Loucy (cell line): ENCODE data around the gene CLSTN1.

ENCODE experiments used
- CTCF ChIP-seq: fragments of 200-600 bp; sonication (generic); conservative IDR thresholded peaks from 2 replicates; pipeline ENCODE4 v1.5.1; 2014; ENCODE audit warnings: mild to moderate bottlenecking, antibody characterized with exemption, low read length
- EZH2phosphoT487 ChIP-seq: fragments of 200-600 bp; IDR thresholded peaks from 2 replicates; pipeline ENCODE4 v1.6.1; 2018; ENCODE audit warnings: antibody characterized with exemption, mild to moderate bottlenecking, moderate library complexity, borderline replicate concordance

GRCh38 chr1:9805006-9805508 is 18.7 kb downstream of the CLSTN1 start:
- TF ChIP-seq CTCF = no peak
- no peak for TF ChIP-seq EZH2phosphoT487
